ENCODE measurements around the gene PRDM16.

PRDM16 gene

DNA sequence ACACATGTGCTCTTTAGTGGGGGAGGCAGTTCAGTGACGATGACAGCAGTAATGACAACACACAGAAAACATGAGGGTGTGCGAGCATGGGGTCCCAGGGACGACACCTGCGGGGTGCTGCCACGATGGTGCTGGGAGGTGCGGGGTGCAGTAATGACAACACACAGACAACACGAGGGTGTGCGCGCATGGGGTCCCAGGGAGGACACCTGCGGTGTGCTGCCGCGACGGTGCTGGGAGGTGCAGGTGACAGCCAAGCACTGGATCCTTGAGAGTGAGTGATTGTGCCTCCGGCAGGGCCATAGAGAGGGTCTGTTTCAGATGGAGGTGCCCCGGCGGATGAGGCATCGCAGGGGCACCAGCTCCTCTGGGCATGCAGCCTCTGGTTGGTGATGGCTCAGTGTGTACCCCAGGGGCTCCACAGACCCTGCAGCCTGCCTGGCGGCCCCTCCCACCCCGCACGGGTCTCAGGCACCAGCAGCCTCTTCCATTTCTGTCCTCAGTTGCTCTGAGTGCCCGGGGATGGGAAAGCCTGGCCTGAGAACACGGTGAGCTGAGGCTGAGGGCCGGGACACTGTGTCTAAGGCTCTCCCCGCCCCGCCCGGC is 193.8 kb downstream of the PRDM16 start:
- H3K27ac ChIP-seq, result no peak overlapping the region
- TF ChIP-seq, protein P1, sequence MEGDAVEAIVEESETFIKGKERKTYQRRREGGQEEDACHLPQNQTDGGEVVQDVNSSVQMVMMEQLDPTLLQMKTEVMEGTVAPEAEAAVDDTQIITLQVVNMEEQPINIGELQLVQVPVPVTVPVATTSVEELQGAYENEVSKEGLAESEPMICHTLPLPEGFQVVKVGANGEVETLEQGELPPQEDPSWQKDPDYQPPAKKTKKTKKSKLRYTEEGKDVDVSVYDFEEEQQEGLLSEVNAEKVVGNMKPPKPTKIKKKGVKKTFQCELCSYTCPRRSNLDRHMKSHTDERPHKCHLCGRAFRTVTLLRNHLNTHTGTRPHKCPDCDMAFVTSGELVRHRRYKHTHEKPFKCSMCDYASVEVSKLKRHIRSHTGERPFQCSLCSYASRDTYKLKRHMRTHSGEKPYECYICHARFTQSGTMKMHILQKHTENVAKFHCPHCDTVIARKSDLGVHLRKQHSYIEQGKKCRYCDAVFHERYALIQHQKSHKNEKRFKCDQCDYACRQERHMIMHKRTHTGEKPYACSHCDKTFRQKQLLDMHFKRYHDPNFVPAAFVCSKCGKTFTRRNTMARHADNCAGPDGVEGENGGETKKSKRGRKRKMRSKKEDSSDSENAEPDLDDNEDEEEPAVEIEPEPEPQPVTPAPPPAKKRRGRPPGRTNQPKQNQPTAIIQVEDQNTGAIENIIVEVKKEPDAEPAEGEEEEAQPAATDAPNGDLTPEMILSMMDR (IDR thresholded peaks at IDR 0.05; ENCODE audit: low read depth, low read length), result no peak
- H3K27me3 ChIP-seq (ENCODE audit: insufficient read depth, low read depth, severe bottlenecking), result no peaks in the 10 kb centered on the region
- no peaks in the 10 kb centered on the region for H3K9me3 ChIP-seq (ENCODE audit: severe bottlenecking)
- no peaks in the 10 kb centered on the region for H3K36me3 ChIP-seq
- DNase-seq, result no peak
- no peak overlapping the region for H3K4me3 ChIP-seq (ENCODE audit: low read depth, low read length)

DNA sequence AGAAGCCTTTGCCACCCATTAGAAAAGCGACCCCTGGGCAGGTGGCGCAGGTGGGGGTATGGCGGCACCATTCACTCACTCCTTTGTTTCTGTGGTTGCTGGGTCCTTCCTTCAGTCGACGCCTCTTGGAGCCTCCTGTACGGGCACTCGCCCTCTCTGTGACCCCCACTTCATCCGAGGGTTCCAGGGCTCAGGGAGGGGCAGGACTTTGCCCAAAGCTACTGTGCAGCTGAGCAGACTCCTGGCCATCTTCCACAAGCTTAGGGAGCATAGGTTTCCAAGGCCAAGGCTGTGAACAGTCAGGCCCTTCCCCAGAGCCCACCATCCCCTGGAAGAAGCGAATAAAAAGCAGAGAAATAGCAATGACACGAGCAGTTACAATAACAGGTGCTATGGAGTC is 194.8 kb downstream of the PRDM16 start:
- no peak overlapping the region for H3K27ac ChIP-seq

DNA sequence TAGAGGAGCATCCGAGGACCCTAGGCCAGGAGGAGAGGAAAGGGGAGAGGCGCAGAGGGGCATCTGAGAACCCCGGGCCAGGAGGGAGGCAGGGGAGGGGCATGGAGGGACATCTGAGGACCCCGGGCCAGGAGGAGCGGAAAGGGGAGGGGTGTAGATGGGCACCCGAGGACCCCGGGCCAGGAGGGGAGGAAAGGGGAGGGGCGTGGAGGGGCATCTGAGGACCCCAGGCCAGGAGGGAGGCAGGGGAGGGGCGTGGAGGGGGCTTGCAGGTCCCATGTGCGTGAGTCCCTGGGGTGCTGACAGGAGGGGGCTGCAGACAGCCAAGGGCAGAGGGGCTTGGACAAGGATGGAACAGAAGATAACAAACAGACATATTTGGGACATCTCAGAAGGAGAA is 195.5 kb downstream of the PRDM16 start:
- TF ChIP-seq, protein P1 (IDR thresholded peaks at IDR 0.05; ENCODE audit: low read depth, low read length), result no peak
- H3K9me3 ChIP-seq (ENCODE audit: severe bottlenecking), result no peaks in the 10 kb centered on the region
- DNase-seq, result no peak
- no peak overlapping the region; the same call in 1 of the 2 replicates for H3K27ac ChIP-seq
- no peaks in the 10 kb centered on the region for H3K36me3 ChIP-seq
- no peak overlapping the region for H3K4me3 ChIP-seq (ENCODE audit: low read depth, low read length)
- H3K27me3 ChIP-seq (ENCODE audit: insufficient read depth, low read depth, severe bottlenecking), result no peaks in the 10 kb centered on the region

More for the DNA sequence above, 194.8 kb downstream of the PRDM16 start:
- no peak for DNase-seq
- no peaks in the 10 kb centered on the region for H3K27me3 ChIP-seq (ENCODE audit: insufficient read depth, low read depth, severe bottlenecking)
- no peak overlapping the region for H3K4me3 ChIP-seq (ENCODE audit: low read depth, low read length)
- H3K9me3 ChIP-seq (ENCODE audit: severe bottlenecking), result no peaks in the 10 kb centered on the region
- TF ChIP-seq, protein P1 (IDR thresholded peaks at IDR 0.05; ENCODE audit: low read depth, low read length), result no peak
- no peaks in the 10 kb centered on the region for H3K36me3 ChIP-seq

DNA sequence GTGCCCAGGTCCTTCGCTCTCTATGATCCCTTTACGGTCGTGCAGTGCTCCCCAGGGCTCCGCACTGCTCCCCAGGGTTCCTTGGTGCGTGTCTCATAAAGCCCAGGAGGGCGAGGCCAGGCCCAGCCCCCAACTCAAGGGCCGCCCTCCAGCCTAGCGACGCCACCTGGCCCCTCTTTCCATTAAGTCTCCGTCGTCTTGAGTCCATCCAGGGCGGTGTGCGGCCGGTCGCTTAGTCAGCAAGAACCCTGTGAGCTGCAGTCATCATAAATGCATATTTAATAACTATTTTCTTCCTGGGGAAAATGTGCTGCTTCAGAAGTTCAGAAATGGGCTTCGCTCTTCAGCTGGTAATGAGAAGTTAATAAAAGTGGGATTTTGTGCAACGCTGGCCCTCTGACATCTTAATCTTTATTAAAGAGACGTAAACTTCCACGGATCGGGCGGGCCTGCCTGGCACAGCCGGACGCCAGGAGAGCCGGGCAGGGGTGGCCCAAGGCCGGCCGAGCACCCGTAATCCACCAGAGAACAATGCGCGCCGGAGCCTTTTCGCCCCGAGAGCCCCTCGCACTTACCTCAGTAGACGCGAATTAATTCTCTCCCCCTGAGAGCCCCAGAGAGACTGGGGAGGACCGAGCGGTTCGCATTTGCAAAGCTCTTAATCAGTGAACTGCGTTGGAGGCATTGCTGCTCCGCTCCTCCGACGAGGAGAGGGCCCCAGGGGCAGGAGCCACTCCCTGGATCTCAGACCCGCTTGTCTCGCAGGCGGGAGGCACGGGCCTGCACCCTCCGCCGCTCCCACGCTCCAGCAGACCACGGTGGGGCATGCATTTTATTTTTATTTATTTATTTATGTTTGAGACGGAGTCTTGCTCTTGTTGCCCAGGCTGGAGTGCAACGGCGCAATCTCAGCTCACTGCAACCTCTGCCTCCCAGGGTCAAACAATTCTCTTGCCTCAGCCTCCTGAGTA is 197.1 kb downstream of the PRDM16 start:
- TF ChIP-seq, protein P1 (IDR thresholded peaks at IDR 0.05; ENCODE audit: low read depth, low read length), result no peak

DNA sequence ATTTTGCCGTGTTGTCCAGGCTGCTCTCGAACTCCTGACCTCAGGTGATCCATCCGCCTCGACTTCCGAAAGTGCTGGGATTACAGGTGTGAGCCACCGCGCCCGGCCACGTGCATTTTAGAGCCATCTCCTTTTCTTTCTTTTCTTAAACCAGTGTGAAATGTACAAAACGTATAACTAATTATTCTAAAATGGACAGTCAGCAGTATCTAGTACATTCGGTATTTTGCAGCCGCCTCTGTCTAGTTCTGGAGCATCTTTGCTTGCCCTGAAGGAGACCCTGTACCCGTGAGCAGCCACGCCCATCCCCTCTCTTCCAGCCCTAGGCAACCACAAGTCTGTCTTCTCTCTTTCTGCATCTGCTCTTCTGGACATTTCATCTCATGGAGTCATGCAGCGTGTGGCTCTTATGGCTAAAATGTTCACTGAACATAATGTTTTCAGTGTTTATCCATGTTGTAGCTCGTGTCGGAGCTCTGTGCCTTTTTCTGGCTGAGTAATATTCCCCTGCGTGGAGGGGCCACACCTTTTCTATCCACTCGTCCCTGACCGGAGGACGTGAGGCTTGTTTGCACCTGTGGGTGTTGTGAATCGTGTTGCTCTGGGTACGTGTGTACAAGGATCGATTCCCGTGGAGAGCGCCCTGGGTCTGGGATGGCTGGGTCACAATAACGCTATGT is 198.0 kb downstream of the PRDM16 start:
- Histone ChIP-seq H3K4me3 (ENCODE audit: low read depth, low read length) (no peak overlapping the region), H3K27me3 (ENCODE audit: insufficient read depth, low read depth, severe bottlenecking) (no peaks in the 10 kb centered on the region), H3K36me3 (no peaks in the 10 kb centered on the region), H3K27ac (peak overlapping the region; percentile 72), H3K9me3 (ENCODE audit: severe bottlenecking) (no peaks in the 10 kb centered on the region)
- no peak for DNase-seq
- TF ChIP-seq, protein P1 (IDR thresholded peaks at IDR 0.05; ENCODE audit: low read depth, low read length), result no peak

More for the DNA sequence above, 197.1 kb downstream of the PRDM16 start:
- Histone ChIP-seq H3K36me3 (no peaks in the 10 kb centered on the region), H3K27me3 (ENCODE audit: insufficient read depth, low read depth, severe bottlenecking) (no peaks in the 10 kb centered on the region), H3K4me3 (ENCODE audit: low read depth, low read length) (peak overlapping the region; percentile 35), H3K9me3 (ENCODE audit: severe bottlenecking) (no peaks in the 10 kb centered on the region), H3K27ac (peak overlapping the region; percentile 72)
- peak; percentile 82 for DNase-seq

Measured in WERI-Rb-1 (cell line).